MM.1S (cell line): ENCODE measurements around the gene ADH1C.

Experiments used
- DNase-seq: peaks from one replicate; pipeline ENCODE4 v3.0.0-alpha.2; 2015
- H2AFZ ChIP-seq: fragments of 300-600 bp; sonication (generic); 2 replicates; pipeline ENCODE4 v1.6.0; 2016; ENCODE audit warnings: antibody characterized with exemption, low read length
- H3F3A ChIP-seq: fragments of 300-600 bp; sonication (generic); 2 replicates; pipeline ENCODE4 v1.6.1; 2016; ENCODE audit warnings: mild to moderate bottlenecking, antibody characterized with exemption, low read length, moderate library complexity, mixed read lengths; ENCODE audit not compliant: insufficient read depth
- H3K27ac ChIP-seq: fragments of 300-600 bp; sonication (generic); 2 replicates; pipeline ENCODE4 v1.5.1; 2016; ENCODE audit warnings: mild to moderate bottlenecking, low read length
- H3K27me3 ChIP-seq: fragments of 300-600 bp; sonication (generic); replicated peaks from 2 replicates; pipeline ENCODE4 v1.6.0; 2016; ENCODE audit warnings: low read length; ENCODE audit not compliant: insufficient read depth
- H3K36me3 ChIP-seq: fragments of 300-600 bp; sonication (generic); replicated peaks from 2 replicates; pipeline ENCODE4 v1.6.1; 2016; ENCODE audit warnings: mild to moderate bottlenecking, low read length, mixed read lengths; ENCODE audit not compliant: insufficient read depth
- H3K4me1 ChIP-seq: fragments of 300-600 bp; sonication (generic); 2 replicates; pipeline ENCODE4 v1.6.1; 2016; ENCODE audit warnings: low read length, mixed read lengths
- H3K4me2 ChIP-seq: fragments of 300-600 bp; sonication (generic); 2 replicates; pipeline ENCODE4 v1.6.0; 2016; ENCODE audit warnings: low read depth, low read length
- H3K4me3 ChIP-seq: fragments of 300-600 bp; sonication (generic); 2 replicates; pipeline ENCODE4 v1.5.1; 2016; ENCODE audit warnings: low read length, mixed read lengths
- H3K79me2 ChIP-seq: fragments of 300-600 bp; sonication (generic); 2 replicates; pipeline ENCODE4 v1.6.1; 2016; ENCODE audit warnings: mixed run types, low read length, mixed read lengths
- H3K9ac ChIP-seq: fragments of 300-600 bp; sonication (generic); 2 replicates; pipeline ENCODE4 v1.6.1; 2016; ENCODE audit warnings: low read length, mixed read lengths
- H3K9me2 ChIP-seq: fragments of 300-600 bp; sonication (generic); replicated peaks from 2 replicates; pipeline ENCODE4 v1.6.1; 2016; ENCODE audit warnings: mild to moderate bottlenecking, low read length, mixed read lengths; ENCODE audit not compliant: insufficient read depth
- H3K9me3 ChIP-seq: fragments of 300-600 bp; sonication (generic); replicated peaks from 2 replicates; pipeline ENCODE4 v1.6.1; 2016; ENCODE audit warnings: mild to moderate bottlenecking, low read length, mixed read lengths; ENCODE audit not compliant: insufficient read depth
- H4K20me1 ChIP-seq: fragments of 300-600 bp; sonication (generic); 2 replicates; pipeline ENCODE4 v1.6.1; 2016; ENCODE audit warnings: mild to moderate bottlenecking, low read length, moderate library complexity, mixed read lengths; ENCODE audit not compliant: insufficient read depth
- EZH2 ChIP-seq: fragments of 300-600 bp; sonication (generic); optimal IDR thresholded peaks from 2 replicates; pipeline ENCODE3; 2017; ENCODE audit warnings: low read depth, mild to moderate bottlenecking, antibody characterized with exemption, low read length, mixed read lengths
- EZH2phosphoT487 ChIP-seq: fragments of 300-600 bp; sonication (generic); IDR thresholded peaks from 2 replicates; pipeline ENCODE4 v1.6.1; 2018; ENCODE audit warnings: antibody characterized with exemption, low read length
- TF ChIP-seq, protein P1 (sequence below): fragments of 300-600 bp; sonication (generic); IDR thresholded peaks from 2 replicates; pipeline ENCODE4 v1.5.1; 2016; ENCODE audit warnings: antibody characterized with exemption, low read length, mixed read lengths

ADH1C gene

DNA sequence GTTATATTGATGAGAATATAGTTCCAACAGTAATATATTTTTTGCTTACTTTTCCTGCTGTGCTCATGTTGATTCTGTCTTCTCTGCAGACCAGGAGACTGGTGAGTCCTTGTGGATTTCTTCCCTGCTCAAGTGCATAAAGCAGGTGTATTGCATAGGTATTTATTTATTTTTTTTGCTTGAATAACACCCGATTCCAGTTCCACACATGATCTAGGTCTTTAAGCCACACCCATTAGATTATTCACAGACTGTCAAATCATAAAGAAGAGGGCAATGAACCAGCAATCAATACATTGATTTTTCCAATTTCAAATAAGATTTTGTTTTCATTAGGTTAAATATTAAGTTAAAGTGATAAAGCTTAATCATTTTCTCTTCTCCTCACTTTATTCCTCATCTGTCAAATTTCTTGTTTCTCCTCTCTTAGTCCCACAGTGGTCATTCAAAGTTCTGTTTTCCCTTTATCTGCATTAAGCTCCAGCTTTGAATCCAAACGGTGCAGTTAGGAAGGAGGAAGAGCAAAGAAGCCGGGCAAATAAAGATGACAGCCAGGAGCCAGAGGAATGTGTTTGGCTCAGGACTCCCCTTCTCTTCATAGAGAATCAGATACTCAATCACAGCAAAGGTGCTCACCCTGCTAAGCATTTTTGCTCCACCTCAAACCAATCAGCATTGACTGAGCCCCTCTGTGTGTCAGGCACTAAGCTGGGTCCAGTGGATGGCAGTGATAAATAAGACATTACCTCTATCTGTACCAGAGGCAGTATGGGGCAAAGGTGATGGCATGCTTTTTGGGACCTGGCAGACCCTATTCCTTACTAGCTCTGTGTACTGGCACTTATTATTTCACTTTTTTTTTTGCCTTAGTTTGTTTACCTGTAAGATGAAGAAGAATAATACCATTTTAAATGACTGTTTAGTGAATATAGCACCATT lies 61.4 kb downstream of the ADH1C start, which contains the start of gene ADH1A:
TSS of gene ADH1A (minus strand) at position 138 of the 939 bp plus-strand sequence. CDS start at position 67, 71 bp downstream.
- TF ChIP-seq EZH2 (no peak), EZH2phosphoT487 (no peak)
- TF ChIP-seq, protein P1, sequence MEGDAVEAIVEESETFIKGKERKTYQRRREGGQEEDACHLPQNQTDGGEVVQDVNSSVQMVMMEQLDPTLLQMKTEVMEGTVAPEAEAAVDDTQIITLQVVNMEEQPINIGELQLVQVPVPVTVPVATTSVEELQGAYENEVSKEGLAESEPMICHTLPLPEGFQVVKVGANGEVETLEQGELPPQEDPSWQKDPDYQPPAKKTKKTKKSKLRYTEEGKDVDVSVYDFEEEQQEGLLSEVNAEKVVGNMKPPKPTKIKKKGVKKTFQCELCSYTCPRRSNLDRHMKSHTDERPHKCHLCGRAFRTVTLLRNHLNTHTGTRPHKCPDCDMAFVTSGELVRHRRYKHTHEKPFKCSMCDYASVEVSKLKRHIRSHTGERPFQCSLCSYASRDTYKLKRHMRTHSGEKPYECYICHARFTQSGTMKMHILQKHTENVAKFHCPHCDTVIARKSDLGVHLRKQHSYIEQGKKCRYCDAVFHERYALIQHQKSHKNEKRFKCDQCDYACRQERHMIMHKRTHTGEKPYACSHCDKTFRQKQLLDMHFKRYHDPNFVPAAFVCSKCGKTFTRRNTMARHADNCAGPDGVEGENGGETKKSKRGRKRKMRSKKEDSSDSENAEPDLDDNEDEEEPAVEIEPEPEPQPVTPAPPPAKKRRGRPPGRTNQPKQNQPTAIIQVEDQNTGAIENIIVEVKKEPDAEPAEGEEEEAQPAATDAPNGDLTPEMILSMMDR, result no peak
- Histone ChIP-seq H3K79me2 (no peaks in the 10 kb centered on the region), H2AFZ (no peak within 1 kb of the TSS), H3F3A (no peaks in the 10 kb centered on the region), H3K4me1 (no peaks in the 10 kb centered on the region), H3K9me2 (no peaks in the 10 kb centered on the region), H3K27me3 (no peaks in the 10 kb centered on the region), H3K9me3 (no peaks in the 10 kb centered on the region), H3K4me2 (no peak within 1 kb of the TSS), H3K9ac (no peak within 1 kb of the TSS), H3K4me3 (no peak within 1 kb of the TSS), H4K20me1 (no peaks in the 10 kb centered on the region), H3K27ac (no peak within 1 kb of the TSS), H3K36me3 (no peaks in the 10 kb centered on the region)
- DNase-seq, result no peak
